ENCODE measurements around the gene UBE2E2. TPM values are rescaled to one million over a fixed set of nuclear protein-coding genes. Genes with fewer than 3 reads are reported as not detected.

The UBE2E2 gene
- total RNA-seq, 2 donors from 2014 or later, result 23.2 to 34.5 TPM

DNA sequence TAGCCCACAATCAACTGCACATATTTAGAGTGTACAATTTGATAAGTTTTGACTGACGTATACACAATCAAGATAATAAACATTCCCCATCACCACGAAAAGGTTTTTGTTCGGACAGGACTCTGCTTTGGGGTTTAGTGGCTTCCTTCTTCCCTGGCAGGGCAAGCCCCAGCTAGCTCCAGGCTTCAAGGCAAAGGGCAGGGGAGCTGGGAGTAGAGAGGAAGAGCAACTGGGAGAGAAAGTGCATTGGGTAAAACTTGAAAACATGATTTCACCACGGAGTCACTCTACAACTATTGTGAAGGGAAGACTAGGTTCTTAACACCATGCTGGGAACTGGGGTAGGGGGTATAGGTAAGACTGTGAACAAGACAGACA is 417.5 kb downstream of the UBE2E2 start:
- Mint-ChIP-seq H3K27ac (no peak overlapping the region), H3K27me3 (ENCODE audit: insufficient read depth) (no peaks in the 10 kb centered on the region), H3K9me3 (peaks cover 24% of the 10 kb centered on the region), H3K4me3 (no peak overlapping the region), H3K4me1 (peaks cover 4% of the 10 kb centered on the region), H3K36me3 (ENCODE audit: low read depth) (no peaks in the 10 kb centered on the region)
- TF ChIP-seq, protein P1, sequence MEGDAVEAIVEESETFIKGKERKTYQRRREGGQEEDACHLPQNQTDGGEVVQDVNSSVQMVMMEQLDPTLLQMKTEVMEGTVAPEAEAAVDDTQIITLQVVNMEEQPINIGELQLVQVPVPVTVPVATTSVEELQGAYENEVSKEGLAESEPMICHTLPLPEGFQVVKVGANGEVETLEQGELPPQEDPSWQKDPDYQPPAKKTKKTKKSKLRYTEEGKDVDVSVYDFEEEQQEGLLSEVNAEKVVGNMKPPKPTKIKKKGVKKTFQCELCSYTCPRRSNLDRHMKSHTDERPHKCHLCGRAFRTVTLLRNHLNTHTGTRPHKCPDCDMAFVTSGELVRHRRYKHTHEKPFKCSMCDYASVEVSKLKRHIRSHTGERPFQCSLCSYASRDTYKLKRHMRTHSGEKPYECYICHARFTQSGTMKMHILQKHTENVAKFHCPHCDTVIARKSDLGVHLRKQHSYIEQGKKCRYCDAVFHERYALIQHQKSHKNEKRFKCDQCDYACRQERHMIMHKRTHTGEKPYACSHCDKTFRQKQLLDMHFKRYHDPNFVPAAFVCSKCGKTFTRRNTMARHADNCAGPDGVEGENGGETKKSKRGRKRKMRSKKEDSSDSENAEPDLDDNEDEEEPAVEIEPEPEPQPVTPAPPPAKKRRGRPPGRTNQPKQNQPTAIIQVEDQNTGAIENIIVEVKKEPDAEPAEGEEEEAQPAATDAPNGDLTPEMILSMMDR (conservative IDR thresholded peaks at IDR 0.05), result no peak
- Histone ChIP-seq H3K9me3 (ENCODE audit: control insufficient read depth, low read length) (peaks cover 4% of the 10 kb centered on the region), H3K27ac (ENCODE audit: low read depth, low read length) (no peak overlapping the region), H3K4me1 (ENCODE audit: control insufficient read depth, insufficient read depth, low read length) (no peaks in the 10 kb centered on the region), H3K4me3 (ENCODE audit: low read length) (no peak overlapping the region), H3K27me3 (ENCODE audit: control insufficient read depth, insufficient read depth, low read length, poor library complexity, severe bottlenecking) (no peaks in the 10 kb centered on the region), H3K9ac (ENCODE audit: extremely low read depth, low read length, poor library complexity, severe bottlenecking) (no peak overlapping the region), H3K36me3 (ENCODE audit: control insufficient read depth, insufficient read depth, low read length) (no peaks in the 10 kb centered on the region)
- WGBS, 2 experiments (ENCODE audit: insufficient coverage in 1 of 2, insufficient read length in 1 of 2), result 88% methylated on average over 4 of the region's 4 CpGs; no CpG with 5 or more reads in 1 of the 2 experiments
- DNase-seq, result peak; percentile 36

DNA sequence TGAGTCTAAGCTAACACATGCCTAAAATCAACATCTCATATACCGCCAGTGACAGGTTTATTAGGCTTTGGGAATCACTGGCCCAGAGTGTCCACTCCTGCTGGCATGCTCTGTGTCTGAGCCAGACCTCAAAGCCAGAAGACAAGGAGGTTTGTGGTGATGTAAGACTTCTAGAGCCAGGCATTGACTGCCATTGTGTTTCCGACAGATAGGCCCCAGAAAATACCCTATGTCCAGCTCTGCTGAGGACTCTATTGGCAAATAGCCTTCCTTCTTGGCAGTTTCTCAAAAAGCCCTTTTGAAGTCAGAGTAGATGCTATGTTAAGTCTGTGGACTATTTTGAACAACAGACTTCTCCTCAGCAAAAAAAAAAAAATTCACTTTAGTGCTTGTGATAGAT is 420.7 kb downstream of the UBE2E2 start:
- Mint-ChIP-seq H3K9me3 (peaks cover 26% of the 10 kb centered on the region), H3K27ac (no peak overlapping the region), H3K36me3 (ENCODE audit: low read depth) (no peaks in the 10 kb centered on the region), H3K4me3 (no peak overlapping the region), H3K27me3 (ENCODE audit: insufficient read depth) (peaks cover 3% of the 10 kb centered on the region), H3K4me1 (peaks cover 4% of the 10 kb centered on the region)
- Histone ChIP-seq H3K9ac (ENCODE audit: extremely low read depth, low read length, poor library complexity, severe bottlenecking) (no peak overlapping the region), H3K4me1 (ENCODE audit: control insufficient read depth, insufficient read depth, low read length) (no peaks in the 10 kb centered on the region), H3K9me3 (ENCODE audit: control insufficient read depth, low read length) (peaks cover 4% of the 10 kb centered on the region), H3K27me3 (ENCODE audit: control insufficient read depth, insufficient read depth, low read length, poor library complexity, severe bottlenecking) (no peaks in the 10 kb centered on the region), H3K36me3 (ENCODE audit: control insufficient read depth, insufficient read depth, low read length) (no peaks in the 10 kb centered on the region), H3K27ac (ENCODE audit: low read depth, low read length) (no peak overlapping the region), H3K4me3 (ENCODE audit: low read length) (no peak overlapping the region)
- TF ChIP-seq, protein P1 (conservative IDR thresholded peaks at IDR 0.05), result no peak
- WGBS, 2 experiments (ENCODE audit: insufficient coverage in 1 of 2, insufficient read length in 1 of 2), result 90 to 93% methylated on average over 2 of the region's 2 CpGs
- peak; percentile 17 for DNase-seq

DNA sequence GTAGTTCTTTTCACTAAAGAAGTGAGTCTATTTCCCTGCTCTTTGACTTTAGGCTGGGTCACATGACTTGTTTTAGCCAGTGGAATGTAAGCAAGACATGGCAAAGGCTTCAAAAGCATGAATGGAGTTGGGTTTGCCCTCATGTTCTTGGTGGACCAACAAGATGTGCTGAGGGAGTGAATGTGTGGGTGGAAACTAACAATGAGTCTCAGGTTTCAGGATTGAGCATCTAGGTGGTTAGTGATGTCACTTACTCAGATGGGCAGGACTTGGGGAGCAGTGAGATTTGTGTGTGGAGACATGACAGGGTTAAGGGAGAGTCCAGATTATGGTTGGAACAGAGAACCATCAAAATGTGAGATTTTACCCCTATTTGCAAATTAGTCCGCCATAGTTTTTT is 421.2 kb downstream of the UBE2E2 start:
- no peaks in the 10 kb centered on the region for H3K36me3 Mint-ChIP-seq (ENCODE audit: low read depth)
- peaks cover 26% of the 10 kb centered on the region for H3K9me3 Mint-ChIP-seq
- Histone ChIP-seq H3K9ac (ENCODE audit: extremely low read depth, low read length, poor library complexity, severe bottlenecking) (no peak overlapping the region), H3K4me1 (ENCODE audit: control insufficient read depth, insufficient read depth, low read length) (no peaks in the 10 kb centered on the region), H3K9me3 (ENCODE audit: control insufficient read depth, low read length) (peaks cover 4% of the 10 kb centered on the region), H3K36me3 (ENCODE audit: control insufficient read depth, insufficient read depth, low read length) (no peaks in the 10 kb centered on the region), H3K4me3 (ENCODE audit: low read length) (no peak overlapping the region), H3K27ac (ENCODE audit: low read depth, low read length) (no peak overlapping the region), H3K27me3 (ENCODE audit: control insufficient read depth, insufficient read depth, low read length, poor library complexity, severe bottlenecking) (no peaks in the 10 kb centered on the region)
- 44 to 50% methylated on average over 1 of the region's 1 CpG for WGBS, 2 experiments (ENCODE audit: insufficient coverage in 1 of 2, insufficient read length in 1 of 2)
- TF ChIP-seq, protein P1 (conservative IDR thresholded peaks at IDR 0.05), result no peak
- peaks cover 4% of the 10 kb centered on the region for H3K4me1 Mint-ChIP-seq
- H3K27ac Mint-ChIP-seq, result no peak overlapping the region
- peaks cover 4% of the 10 kb centered on the region for H3K27me3 Mint-ChIP-seq (ENCODE audit: insufficient read depth)
- H3K4me3 Mint-ChIP-seq, result no peak overlapping the region
- DNase-seq, result peak; percentile 19
